Measurements from ENCODE around the gene GCNT4.

Gene GCNT4

GRCh38 chr5:75054134-75054930 lies 2.0 kb upstream of the GCNT4 start:
- TF ChIP-seq, protein P1, sequence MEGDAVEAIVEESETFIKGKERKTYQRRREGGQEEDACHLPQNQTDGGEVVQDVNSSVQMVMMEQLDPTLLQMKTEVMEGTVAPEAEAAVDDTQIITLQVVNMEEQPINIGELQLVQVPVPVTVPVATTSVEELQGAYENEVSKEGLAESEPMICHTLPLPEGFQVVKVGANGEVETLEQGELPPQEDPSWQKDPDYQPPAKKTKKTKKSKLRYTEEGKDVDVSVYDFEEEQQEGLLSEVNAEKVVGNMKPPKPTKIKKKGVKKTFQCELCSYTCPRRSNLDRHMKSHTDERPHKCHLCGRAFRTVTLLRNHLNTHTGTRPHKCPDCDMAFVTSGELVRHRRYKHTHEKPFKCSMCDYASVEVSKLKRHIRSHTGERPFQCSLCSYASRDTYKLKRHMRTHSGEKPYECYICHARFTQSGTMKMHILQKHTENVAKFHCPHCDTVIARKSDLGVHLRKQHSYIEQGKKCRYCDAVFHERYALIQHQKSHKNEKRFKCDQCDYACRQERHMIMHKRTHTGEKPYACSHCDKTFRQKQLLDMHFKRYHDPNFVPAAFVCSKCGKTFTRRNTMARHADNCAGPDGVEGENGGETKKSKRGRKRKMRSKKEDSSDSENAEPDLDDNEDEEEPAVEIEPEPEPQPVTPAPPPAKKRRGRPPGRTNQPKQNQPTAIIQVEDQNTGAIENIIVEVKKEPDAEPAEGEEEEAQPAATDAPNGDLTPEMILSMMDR (IDR thresholded peaks at IDR 0.05; ENCODE audit: low read depth, low read length) = no peak
- H3K27me3 ChIP-seq = peaks cover 63% of the 10 kb centered on the region
- DNase-seq = no peak
- H3K4me1 ChIP-seq = no peaks in the 10 kb centered on the region
- no peaks in the 10 kb centered on the region for H3K9me3 ChIP-seq
- peak overlapping the region; percentile 42 for H3K4me3 ChIP-seq (ENCODE audit: low read depth, low read length)
- no peaks in the 10 kb centered on the region for H3K36me3 ChIP-seq

GRCh38 chr5:75053304-75054133 lies 1.2 kb upstream of the GCNT4 start:
- TF ChIP-seq, protein P1 (IDR thresholded peaks at IDR 0.05; ENCODE audit: low read depth, low read length) = no peak
- peak; percentile 30 for DNase-seq
- H3K36me3 ChIP-seq = no peaks in the 10 kb centered on the region
- peaks cover 59% of the 10 kb centered on the region for H3K27me3 ChIP-seq
- H3K9me3 ChIP-seq = no peaks in the 10 kb centered on the region
- peak overlapping the region; percentile 42 for H3K4me3 ChIP-seq (ENCODE audit: low read depth, low read length)
- H3K4me1 ChIP-seq = no peaks in the 10 kb centered on the region

GRCh38 chr5:75053054-75053303 lies 621 bp upstream of the GCNT4 start:
- no peak for DNase-seq
- TF ChIP-seq, protein P1 (IDR thresholded peaks at IDR 0.05; ENCODE audit: low read depth, low read length) = no peak
- H3K27me3 ChIP-seq = peaks cover 59% of the 10 kb centered on the region
- H3K36me3 ChIP-seq = no peaks in the 10 kb centered on the region
- H3K9me3 ChIP-seq = no peaks in the 10 kb centered on the region
- peak overlapping the region; percentile 42 for H3K4me3 ChIP-seq (ENCODE audit: low read depth, low read length)
- no peaks in the 10 kb centered on the region for H3K4me1 ChIP-seq

GRCh38 chr5:75051217-75051751 lies 1.1 kb downstream of the GCNT4 start:
- no peak for DNase-seq
- Histone ChIP-seq H3K27me3 (peaks cover 56% of the 10 kb centered on the region), H3K36me3 (no peaks in the 10 kb centered on the region), H3K9me3 (no peaks in the 10 kb centered on the region), H3K4me3 (ENCODE audit: low read depth, low read length) (no peak overlapping the region), H3K4me1 (no peaks in the 10 kb centered on the region)
- TF ChIP-seq, protein P1 (IDR thresholded peaks at IDR 0.05; ENCODE audit: low read depth, low read length) = no peak

DNA sequence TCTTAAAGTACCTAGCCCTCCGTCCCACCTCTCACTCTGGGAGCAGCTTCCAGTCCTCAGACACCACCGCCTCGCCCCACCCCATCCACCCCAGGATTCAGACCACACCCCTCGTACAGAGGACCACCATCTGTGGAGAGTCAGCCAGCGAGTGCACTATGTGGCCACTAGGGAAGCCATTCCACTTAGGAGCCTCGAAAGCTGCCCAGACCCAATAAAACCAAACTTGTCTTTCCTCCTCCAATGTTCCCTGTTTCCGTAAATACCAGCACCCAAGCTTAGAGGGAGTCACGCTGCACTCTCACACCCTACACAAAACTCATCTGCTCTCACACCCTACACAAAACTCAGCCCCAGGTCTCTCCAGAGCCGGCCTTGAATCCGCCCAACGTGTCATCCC lies 1.9 kb downstream of the GCNT4 start:
- TF ChIP-seq, protein P1 (IDR thresholded peaks at IDR 0.05; ENCODE audit: low read depth, low read length) = peak; percentile 58
- Histone ChIP-seq H3K36me3 (no peaks in the 10 kb centered on the region), H3K4me1 (no peaks in the 10 kb centered on the region), H3K27me3 (peaks cover 48% of the 10 kb centered on the region), H3K4me3 (ENCODE audit: low read depth, low read length) (no peak overlapping the region), H3K9me3 (no peaks in the 10 kb centered on the region)
- DNase-seq = peak; percentile 37

Measured in BE2C (cell line).